PC-3 (cell line): ENCODE measurements around the gene MYL11. TPM values are rescaled to one million over a fixed set of nuclear protein-coding genes. Genes with fewer than 3 reads are reported as not detected.

Experiments
- ATAC-seq: fragments of 200-7000 bp; cut with Tn5 transposase; 2 replicates; pipeline ENCODE4 v1.9.1; 2020; ENCODE audit warnings: mild to moderate bottlenecking, moderate library complexity
- BruUV-seq: library from RNA; stranded (reverse); fragments of 400-500 nt; replicated peaks from 2 replicates; lab custom pipeline; 2021; lab: Mats Ljungman, UMichigan
- CTCF ChIA-PET: fragments of 300-600 bp; sonication (Branson Sonifier 250); formaldehyde crosslinking; loops from one replicate; lab custom pipeline; 2022; ENCODE audit warnings: antibody characterized with exemption; lab: Charles Lee
- POLR2A ChIA-PET: fragments of 300-600 bp; sonication (Branson Sonifier 250); formaldehyde crosslinking; loops from one replicate; lab custom pipeline; 2022; ENCODE audit warnings: antibody characterized with exemption; ENCODE audit not compliant: unreplicated experiment; lab: Charles Lee
- DNase-seq: peaks from one replicate; pipeline ENCODE4 v3.0.0-alpha.2; 2015
- H2AFZ ChIP-seq: fragments of 300-600 bp; sonication (generic); 2 replicates; pipeline ENCODE4 v1.6.0; 2016; ENCODE audit warnings: antibody characterized with exemption, low read length
- H3F3A ChIP-seq: fragments of 300-600 bp; sonication (generic); one replicate; pipeline ENCODE4 v1.6.0; 2017; ENCODE audit warnings: antibody characterized with exemption, low read length, control low read depth, mild to moderate bottlenecking; ENCODE audit not compliant: unreplicated experiment
- H3K27ac ChIP-seq: fragments of 300-600 bp; sonication (generic); 2 replicates; pipeline ENCODE4 v1.5.1; 2016; ENCODE audit warnings: mild to moderate bottlenecking, low read length
- H3K27me3 ChIP-seq: fragments of 300-600 bp; sonication (generic); 2 replicates; pipeline ENCODE4 v1.6.1; 2016; ENCODE audit warnings: low read length, mixed read lengths
- H3K36me3 ChIP-seq: fragments of 300-600 bp; sonication (generic); 2 replicates; pipeline ENCODE4 v1.6.1; 2016; ENCODE audit warnings: low read depth, mixed run types, low read length, mixed read lengths
- H3K4me1 ChIP-seq: fragments of 300-600 bp; sonication (generic); 2 replicates; pipeline ENCODE4 v1.5.1; 2016; ENCODE audit warnings: low read length; ENCODE audit not compliant: insufficient read depth
- H3K4me2 ChIP-seq: fragments of 300-600 bp; sonication (generic); 2 replicates; pipeline ENCODE4 v1.6.0; 2016; ENCODE audit warnings: low read length
- H3K4me3 ChIP-seq: fragments of 300-600 bp; sonication (generic); 2 replicates; pipeline ENCODE4 v1.5.1; 2016; ENCODE audit warnings: mild to moderate bottlenecking, low read length, mixed read lengths
- H3K79me2 ChIP-seq: fragments of 300-600 bp; sonication (generic); 2 replicates; pipeline ENCODE4 v1.6.1; 2017; ENCODE audit warnings: low read length, mixed read lengths
- H3K9ac ChIP-seq: fragments of 300-600 bp; sonication (generic); 2 replicates; pipeline ENCODE4 v1.6.0; 2016; ENCODE audit warnings: mild to moderate bottlenecking, low read length
- H3K9me2 ChIP-seq: fragments of 300-600 bp; sonication (generic); replicated peaks from 2 replicates; pipeline ENCODE4 v1.6.1; 2016; ENCODE audit warnings: mixed run types, low read length, mixed read lengths
- H3K9me3 ChIP-seq: fragments of 300-600 bp; sonication (generic); 2 replicates; pipeline ENCODE4 v1.6.1; 2016; ENCODE audit warnings: low read length, mixed read lengths
- H4K20me1 ChIP-seq: fragments of 300-600 bp; sonication (generic); 2 replicates; pipeline ENCODE4 v1.6.1; 2016; ENCODE audit warnings: low read length, mixed read lengths
- EZH2 ChIP-seq: fragments of 300-600 bp; sonication (generic); IDR thresholded peaks from one replicate; pipeline ENCODE4 v1.6.1; 2017; ENCODE audit warnings: antibody characterized with exemption, mild to moderate bottlenecking, low read length; ENCODE audit not compliant: unreplicated experiment
- EZH2phosphoT487 ChIP-seq: fragments of 300-600 bp; sonication (generic); IDR thresholded peaks from 2 replicates; pipeline ENCODE4 v1.6.1; 2018; ENCODE audit warnings: mild to moderate bottlenecking, antibody characterized with exemption, low read length, borderline replicate concordance
- intact Hi-C: fragments of 100-400 bp; cut with micrococcal nuclease; formaldehyde crosslinking; loops from 2 replicates; pipeline ENCODE4 v1.9.0; 2023
- total RNA-seq: library from RNA; depleted of rRNA; stranded (reverse); fragments of >200 nt; gene quantifications from 2 replicates; pipeline ENCODE4 v1.2.3, GENCODE V29; 2014
- TF ChIP-seq, protein P1 (sequence below): fragments of 300-600 bp; sonication (generic); conservative IDR thresholded peaks from 2 replicates; pipeline ENCODE4 v1.5.1; 2017; ENCODE audit warnings: antibody characterized with exemption, low read depth, mild to moderate bottlenecking, low read length

MYL11 gene
- total RNA-seq, 1 experiment from 2014 or later, result not detected

DNA sequence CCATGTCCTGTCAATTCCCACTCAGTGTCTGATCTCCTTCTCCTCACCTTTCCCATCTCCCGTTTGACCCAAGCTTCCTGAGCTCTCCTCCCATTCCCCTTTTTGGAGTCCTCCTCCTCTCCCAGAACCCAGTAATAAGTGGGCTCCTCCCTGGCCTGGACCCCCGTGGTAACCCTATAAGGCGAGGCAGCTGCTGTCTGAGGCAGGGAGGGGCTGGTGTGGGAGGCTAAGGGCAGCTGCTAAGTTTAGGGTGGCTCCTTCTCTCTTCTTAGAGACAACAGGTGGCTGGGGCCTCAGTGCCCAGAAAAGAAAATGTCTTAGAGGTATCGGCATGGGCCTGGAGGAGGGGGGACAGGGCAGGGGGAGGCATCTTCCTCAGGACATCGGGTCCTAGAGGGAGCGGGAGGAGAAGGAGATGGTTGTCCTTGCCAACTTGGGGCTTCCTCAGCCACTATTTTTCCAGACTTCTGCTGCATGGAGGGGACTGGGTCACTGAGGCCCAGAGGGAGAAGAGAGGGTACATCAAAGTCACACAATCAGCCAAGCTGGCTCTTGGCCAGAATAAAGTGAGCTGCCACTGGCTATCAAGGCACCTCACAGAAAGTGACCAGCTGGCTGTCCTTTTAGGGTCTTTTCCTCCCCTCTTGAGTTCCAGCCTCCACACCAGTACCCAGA lies 2.4 kb upstream of the MYL11 start:
- peaks cover 27% of the 10 kb centered on the region for H3K79me2 ChIP-seq
- H3K4me1 ChIP-seq, result peaks cover 16% of the 10 kb centered on the region
- H4K20me1 ChIP-seq, result peaks cover 17% of the 10 kb centered on the region
- DNase-seq (no peak), ATAC-seq (no peak)
- no peak overlapping the region for H3K27ac ChIP-seq
- no peak overlapping the region for H3K4me3 ChIP-seq
- H2AFZ ChIP-seq, result no peak overlapping the region
- no peaks in the 10 kb centered on the region for H3K9me2 ChIP-seq
- TF ChIP-seq EZH2phosphoT487, result no peak
- no peaks in the 10 kb centered on the region for H3K36me3 ChIP-seq
- intact Hi-C loops, result no loop called here
- ChIA-PET POLR2A (no interaction called here), CTCF (no interaction called here)
- no peak overlapping the region for H3K9ac ChIP-seq
- H3K4me2 ChIP-seq, result no peak overlapping the region
- H3F3A ChIP-seq, result no peaks in the 10 kb centered on the region
- H3K9me3 ChIP-seq, result no peaks in the 10 kb centered on the region
- no peaks in the 10 kb centered on the region for H3K27me3 ChIP-seq
- no TSS peak for BruUV-seq

DNA sequence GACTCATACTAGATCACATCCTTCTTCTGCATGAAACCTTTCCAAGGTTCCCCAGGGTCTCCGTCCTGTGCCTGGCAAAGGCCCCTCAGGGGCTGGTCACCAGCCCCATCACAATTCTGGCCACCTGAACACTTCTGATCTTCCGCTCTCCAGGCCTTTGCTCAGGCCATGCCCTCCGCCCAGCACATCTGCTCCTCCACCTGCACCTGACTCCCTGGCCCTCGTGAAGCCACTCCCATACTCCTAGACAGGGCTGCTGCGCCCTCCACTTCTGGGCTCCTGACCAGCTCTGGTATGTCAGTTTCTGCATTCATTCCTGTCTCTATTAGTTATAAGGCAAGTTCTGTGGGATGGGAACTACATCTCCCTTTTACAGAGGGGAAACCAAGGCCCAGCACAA lies 1.9 kb upstream of the MYL11 start:
- Histone ChIP-seq H3F3A (no peaks in the 10 kb centered on the region), H2AFZ (no peak overlapping the region), H3K27me3 (no peaks in the 10 kb centered on the region), H3K36me3 (no peaks in the 10 kb centered on the region), H3K9ac (no peak overlapping the region), H3K9me2 (no peaks in the 10 kb centered on the region), H3K27ac (no peak overlapping the region), H3K79me2 (peaks cover 21% of the 10 kb centered on the region), H3K4me3 (no peak overlapping the region), H3K4me1 (peaks cover 16% of the 10 kb centered on the region), H3K4me2 (no peak overlapping the region), H4K20me1 (peaks cover 12% of the 10 kb centered on the region), H3K9me3 (no peaks in the 10 kb centered on the region)
- ATAC-seq (no peak), DNase-seq (no peak)
- BruUV-seq, result no TSS peak
- TF ChIP-seq EZH2phosphoT487, result no peak
- TF ChIP-seq, protein P1, sequence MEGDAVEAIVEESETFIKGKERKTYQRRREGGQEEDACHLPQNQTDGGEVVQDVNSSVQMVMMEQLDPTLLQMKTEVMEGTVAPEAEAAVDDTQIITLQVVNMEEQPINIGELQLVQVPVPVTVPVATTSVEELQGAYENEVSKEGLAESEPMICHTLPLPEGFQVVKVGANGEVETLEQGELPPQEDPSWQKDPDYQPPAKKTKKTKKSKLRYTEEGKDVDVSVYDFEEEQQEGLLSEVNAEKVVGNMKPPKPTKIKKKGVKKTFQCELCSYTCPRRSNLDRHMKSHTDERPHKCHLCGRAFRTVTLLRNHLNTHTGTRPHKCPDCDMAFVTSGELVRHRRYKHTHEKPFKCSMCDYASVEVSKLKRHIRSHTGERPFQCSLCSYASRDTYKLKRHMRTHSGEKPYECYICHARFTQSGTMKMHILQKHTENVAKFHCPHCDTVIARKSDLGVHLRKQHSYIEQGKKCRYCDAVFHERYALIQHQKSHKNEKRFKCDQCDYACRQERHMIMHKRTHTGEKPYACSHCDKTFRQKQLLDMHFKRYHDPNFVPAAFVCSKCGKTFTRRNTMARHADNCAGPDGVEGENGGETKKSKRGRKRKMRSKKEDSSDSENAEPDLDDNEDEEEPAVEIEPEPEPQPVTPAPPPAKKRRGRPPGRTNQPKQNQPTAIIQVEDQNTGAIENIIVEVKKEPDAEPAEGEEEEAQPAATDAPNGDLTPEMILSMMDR, result no peak
- TF ChIP-seq EZH2, result no peak
- POLR2A ChIA-PET, result no interaction called here
- intact Hi-C loops, result no loop called here
- CTCF ChIA-PET, result no interaction called here

DNA sequence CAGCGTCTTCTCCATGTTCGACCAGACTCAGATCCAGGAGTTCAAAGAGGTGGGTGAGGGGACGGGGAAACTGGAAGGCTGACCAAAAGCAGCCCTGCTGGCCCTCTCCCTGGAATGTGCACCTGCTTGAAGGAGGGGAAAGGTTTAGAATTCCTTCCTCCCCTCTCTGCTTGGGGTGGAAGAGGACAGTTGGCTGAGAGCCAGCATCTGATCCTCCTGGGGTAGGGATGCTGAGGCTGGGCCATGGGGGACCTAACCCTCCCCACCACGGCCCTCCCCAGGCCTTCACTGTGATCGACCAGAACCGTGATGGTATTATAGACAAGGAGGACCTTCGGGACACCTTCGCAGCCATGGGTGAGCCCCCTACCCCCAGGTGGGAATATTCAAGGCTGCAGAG lies 1.3 kb downstream of the MYL11 start:
- no peaks in the 10 kb centered on the region for H3K9me2 ChIP-seq
- no peaks in the 10 kb centered on the region for H3K79me2 ChIP-seq
- H3F3A ChIP-seq, result no peaks in the 10 kb centered on the region
- H3K9ac ChIP-seq, result no peak overlapping the region
- peaks cover 11% of the 10 kb centered on the region; the same call in 1 of the 2 replicates for H3K4me1 ChIP-seq
- no peak overlapping the region for H3K4me2 ChIP-seq
- no peaks in the 10 kb centered on the region for H3K9me3 ChIP-seq
- POLR2A ChIA-PET, result interaction anchor here (0.7 kb wide), 1 partner anchor 742 kb away, joined by 5 read pairs; the partner anchor contains the start of gene KAT8
- no peaks in the 10 kb centered on the region for H3K27me3 ChIP-seq
- CTCF ChIA-PET, result no interaction called here
- DNase-seq, result no peak
- no peak overlapping the region for H2AFZ ChIP-seq
- H4K20me1 ChIP-seq, result no peaks in the 10 kb centered on the region
- no peak for ATAC-seq
- no TSS peak for BruUV-seq
- no peak overlapping the region for H3K4me3 ChIP-seq
- no peak for TF ChIP-seq EZH2phosphoT487
- TF ChIP-seq, protein P1, result no peak
- TF ChIP-seq EZH2, result no peak
- H3K36me3 ChIP-seq, result no peaks in the 10 kb centered on the region
- intact Hi-C loops, result no loop called here
- no peak overlapping the region for H3K27ac ChIP-seq
